Measurements from ENCODE around the gene DYNLT2.

DYNLT2 gene, protein sequence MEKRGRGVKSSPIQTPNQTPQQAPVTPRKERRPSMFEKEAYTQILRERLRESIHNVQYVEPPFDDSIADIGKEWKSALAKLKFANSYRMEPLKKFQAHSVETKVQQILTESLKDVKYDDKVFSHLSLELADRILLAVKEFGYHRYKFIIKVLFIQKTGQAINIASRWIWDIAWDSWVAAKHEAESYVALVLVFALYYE

DNA sequence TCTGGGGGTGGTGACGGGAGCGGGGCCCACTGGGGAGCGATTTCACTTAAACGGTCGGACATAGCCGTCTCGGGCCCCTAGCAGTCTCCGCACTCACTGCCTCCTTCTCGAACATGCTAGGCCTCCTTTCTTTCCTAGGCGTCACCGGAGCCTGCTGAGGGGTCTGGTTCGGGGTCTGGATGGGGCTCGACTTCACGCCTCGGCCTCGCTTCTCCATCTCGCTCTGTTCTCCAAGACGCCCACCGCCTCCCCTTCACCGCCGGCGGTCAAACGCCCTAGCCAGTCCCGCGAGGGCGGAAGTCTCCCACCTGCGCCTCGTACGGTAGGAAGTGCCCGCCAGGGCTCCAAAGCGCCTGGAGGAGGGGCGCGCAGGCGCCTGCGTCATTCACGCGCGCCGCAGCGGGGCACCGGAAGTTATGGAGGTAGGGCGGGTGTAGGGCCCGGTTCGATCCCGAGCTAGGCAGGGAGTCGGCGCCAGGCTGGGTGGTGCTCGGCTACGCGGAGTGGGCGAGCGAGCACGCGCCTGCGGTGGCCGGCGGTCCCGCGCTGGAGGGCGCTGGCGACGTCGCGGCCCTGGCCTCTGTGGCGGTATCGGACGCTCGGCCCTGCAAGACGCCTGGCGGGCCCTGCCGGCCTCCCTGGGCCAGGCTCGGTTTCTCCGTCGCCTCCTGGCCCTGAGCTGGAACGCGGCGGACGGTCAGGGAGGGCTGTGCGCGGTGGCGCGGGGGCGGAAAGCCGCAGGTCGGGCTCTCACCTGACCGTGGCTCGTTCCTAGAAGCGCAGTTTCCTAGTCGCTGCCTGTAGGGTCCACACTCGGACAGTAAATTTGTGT is at the start of gene DYNLT2, which contains the start of gene ERMARD:
Gene DYNLT2 (minus strand): TSS at position 331 of the 832 bp plus-strand sequence. CDS start 114 bp downstream, at position 217.
Gene ERMARD (plus strand): TSS at position 381 of the 832 bp plus-strand sequence. CDS start 36 bp downstream, at position 417.
- TF ChIP-seq, protein P1, sequence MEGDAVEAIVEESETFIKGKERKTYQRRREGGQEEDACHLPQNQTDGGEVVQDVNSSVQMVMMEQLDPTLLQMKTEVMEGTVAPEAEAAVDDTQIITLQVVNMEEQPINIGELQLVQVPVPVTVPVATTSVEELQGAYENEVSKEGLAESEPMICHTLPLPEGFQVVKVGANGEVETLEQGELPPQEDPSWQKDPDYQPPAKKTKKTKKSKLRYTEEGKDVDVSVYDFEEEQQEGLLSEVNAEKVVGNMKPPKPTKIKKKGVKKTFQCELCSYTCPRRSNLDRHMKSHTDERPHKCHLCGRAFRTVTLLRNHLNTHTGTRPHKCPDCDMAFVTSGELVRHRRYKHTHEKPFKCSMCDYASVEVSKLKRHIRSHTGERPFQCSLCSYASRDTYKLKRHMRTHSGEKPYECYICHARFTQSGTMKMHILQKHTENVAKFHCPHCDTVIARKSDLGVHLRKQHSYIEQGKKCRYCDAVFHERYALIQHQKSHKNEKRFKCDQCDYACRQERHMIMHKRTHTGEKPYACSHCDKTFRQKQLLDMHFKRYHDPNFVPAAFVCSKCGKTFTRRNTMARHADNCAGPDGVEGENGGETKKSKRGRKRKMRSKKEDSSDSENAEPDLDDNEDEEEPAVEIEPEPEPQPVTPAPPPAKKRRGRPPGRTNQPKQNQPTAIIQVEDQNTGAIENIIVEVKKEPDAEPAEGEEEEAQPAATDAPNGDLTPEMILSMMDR (IDR thresholded peaks at IDR 0.05) = 0 out of 2 replicates have a peak, but pooled peaks have one; percentile 7

DNA sequence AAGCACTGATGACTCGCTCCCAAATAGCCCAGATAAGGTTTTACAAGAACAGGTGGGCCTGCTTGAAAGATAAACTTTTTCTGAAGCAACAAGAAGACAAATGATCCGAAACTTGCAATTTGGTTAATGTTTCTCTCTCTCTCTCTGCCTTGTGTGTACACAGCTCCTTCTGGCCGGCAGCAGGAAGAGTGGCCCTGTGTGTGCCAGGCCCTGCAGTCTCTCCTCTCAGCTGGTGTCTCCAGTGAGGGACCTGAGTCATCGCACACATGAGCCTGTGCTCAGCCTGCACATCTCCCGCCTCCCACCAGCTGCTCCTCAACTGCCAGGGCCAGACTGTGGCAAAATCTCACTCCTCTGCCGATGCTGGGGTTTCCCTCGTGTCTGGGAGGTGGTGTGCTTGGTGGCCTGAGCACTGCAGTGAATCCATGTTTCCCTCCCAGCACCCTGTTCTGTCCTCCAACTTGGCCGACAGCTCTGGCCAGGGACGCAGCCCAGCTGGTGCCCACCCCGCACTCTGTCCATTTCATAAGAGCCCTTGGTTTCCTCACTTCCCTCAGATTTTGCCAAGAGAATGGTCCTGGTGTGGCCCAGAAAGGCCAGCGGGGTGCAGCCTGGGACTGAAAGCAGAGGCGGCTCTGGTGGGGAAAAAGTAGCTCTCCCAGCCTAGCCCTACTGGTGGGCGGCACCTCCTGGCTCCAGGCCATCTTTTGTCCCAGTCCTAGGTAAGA is 49.5 kb upstream of the DYNLT2 start:
- TF ChIP-seq, protein P1 (IDR thresholded peaks at IDR 0.05) = no peak

DNA sequence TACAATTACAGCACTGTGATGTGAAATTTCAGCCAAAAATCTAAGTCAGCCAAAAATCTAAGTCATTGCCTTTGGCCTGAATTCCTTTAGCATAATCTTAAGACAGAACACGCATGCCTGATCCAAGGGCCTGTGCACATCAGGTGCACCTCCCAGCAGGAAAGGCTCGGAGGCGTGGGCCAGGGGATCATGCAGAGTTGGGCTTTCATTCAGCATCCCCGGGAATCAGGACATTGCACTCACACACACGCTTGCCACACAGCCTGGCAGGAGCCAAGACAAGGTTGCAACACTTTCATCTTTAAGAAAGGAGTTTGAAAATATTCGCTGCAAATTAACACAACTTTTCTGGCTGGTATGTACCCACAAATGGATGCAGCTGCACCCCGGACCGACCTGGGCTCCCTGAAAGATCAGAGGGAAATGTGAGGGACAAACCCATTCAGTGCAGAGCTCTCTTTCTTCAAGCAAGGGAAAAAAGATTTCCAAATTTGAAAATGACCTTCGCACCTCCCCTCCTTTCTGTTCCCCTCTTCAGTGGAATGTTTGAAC is 48.8 kb upstream of the DYNLT2 start:
- TF ChIP-seq, protein P1 (IDR thresholded peaks at IDR 0.05) = no peak

DNA sequence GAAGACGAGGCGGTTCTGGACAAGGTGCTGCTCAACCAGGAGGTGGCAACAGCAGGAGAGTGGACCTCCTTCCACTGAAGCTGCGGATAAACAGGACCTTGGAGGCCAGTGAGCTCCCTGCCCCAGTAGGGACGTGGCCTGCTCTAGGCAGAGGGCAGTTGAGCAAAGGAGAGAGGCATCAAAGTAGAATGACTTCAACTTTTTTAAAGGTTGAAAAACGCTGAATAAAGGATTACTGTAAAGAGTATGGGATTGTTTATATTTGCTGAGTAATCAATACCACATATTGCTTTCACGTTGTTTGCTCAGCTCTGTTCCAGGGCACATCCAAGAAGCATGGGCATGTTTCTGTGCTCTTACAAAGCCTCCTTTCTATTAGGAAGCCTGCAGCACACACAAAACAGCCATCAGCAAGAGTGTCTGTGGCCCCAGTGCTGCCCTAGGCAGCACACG is 48.1 kb upstream of the DYNLT2 start:
- TF ChIP-seq, protein P1 (IDR thresholded peaks at IDR 0.05) = no peak

DNA sequence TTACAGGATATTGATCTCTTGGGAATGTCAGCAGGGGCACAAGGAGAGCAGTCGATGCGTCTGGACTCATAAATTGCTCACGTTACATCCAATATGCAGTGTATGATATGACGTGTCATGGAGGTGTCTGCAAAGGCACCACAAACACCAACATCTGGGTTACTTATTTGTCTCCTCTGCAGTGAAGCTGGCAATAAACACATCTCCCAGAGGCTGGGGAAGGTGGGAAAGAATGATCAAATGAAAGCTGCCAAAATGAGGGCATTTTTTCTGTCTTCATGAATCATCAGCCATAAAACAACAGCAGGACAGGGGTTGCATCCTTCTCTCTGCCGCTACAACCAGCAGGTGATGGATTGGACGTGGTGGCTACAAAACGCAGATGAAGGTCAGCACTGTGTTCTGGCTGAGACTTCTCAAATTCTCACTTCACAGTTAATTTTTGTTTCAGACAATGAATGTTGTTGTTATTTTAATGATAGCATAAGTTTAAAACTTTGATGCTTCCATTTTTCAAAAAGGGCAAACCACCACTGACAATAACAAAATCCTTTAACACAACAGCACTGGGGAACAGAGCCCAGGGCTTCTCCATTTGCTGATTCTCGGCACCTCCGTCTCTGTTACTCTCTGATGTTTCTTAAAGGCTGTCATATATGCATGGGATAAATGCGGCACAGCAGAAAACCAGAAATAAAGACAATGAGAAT is 47.5 kb upstream of the DYNLT2 start:
- TF ChIP-seq, protein P1 (IDR thresholded peaks at IDR 0.05) = no peak

DNA sequence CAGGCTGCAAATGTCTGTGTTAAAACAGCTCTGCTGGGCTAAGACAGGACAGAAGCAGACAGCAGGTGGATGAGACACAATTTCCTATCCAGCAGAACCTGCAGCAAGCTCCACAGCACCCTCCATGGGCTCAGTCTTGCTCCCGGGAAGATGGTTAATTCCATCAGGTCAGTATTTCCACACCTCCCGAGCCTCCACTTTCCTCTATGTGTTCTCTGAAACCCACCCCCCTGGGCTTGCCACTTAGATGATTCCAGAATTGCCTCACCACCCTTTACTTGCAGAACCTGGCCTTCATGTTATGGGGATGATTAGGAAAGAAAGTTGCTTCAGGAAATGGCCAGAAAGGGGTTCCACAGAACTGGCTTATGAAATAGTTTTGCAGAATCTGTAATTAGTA is 43.8 kb upstream of the DYNLT2 start:
- TF ChIP-seq, protein P1 (IDR thresholded peaks at IDR 0.05) = no peak
